PC-3 (cell line): ENCODE data around the gene PLPP6. TPM values are rescaled to one million over a fixed set of nuclear protein-coding genes. Genes with fewer than 3 reads are reported as not detected.

Experiments
- ATAC-seq: fragments of 200-7000 bp; cut with Tn5 transposase; 2 replicates; pipeline ENCODE4 v1.9.1; 2020; ENCODE audit warnings: mild to moderate bottlenecking, moderate library complexity
- BruUV-seq: library from RNA; stranded (reverse); fragments of 400-500 nt; replicated peaks from 2 replicates; lab custom pipeline; 2021; lab: Mats Ljungman, UMichigan
- CTCF ChIA-PET: fragments of 300-600 bp; sonication (Branson Sonifier 250); formaldehyde crosslinking; loops from one replicate; lab custom pipeline; 2022; ENCODE audit warnings: antibody characterized with exemption; lab: Charles Lee
- POLR2A ChIA-PET: fragments of 300-600 bp; sonication (Branson Sonifier 250); formaldehyde crosslinking; loops from one replicate; lab custom pipeline; 2022; ENCODE audit warnings: antibody characterized with exemption; ENCODE audit not compliant: unreplicated experiment; lab: Charles Lee
- DNase-seq: peaks from one replicate; pipeline ENCODE4 v3.0.0-alpha.2; 2015
- H2AFZ ChIP-seq: fragments of 300-600 bp; sonication (generic); 2 replicates; pipeline ENCODE4 v1.6.0; 2016; ENCODE audit warnings: antibody characterized with exemption, low read length
- H3F3A ChIP-seq: fragments of 300-600 bp; sonication (generic); one replicate; pipeline ENCODE4 v1.6.0; 2017; ENCODE audit warnings: antibody characterized with exemption, low read length, control low read depth, mild to moderate bottlenecking; ENCODE audit not compliant: unreplicated experiment
- H3K27ac ChIP-seq: fragments of 300-600 bp; sonication (generic); 2 replicates; pipeline ENCODE4 v1.5.1; 2016; ENCODE audit warnings: mild to moderate bottlenecking, low read length
- H3K27me3 ChIP-seq: fragments of 300-600 bp; sonication (generic); 2 replicates; pipeline ENCODE4 v1.6.1; 2016; ENCODE audit warnings: low read length, mixed read lengths
- H3K36me3 ChIP-seq: fragments of 300-600 bp; sonication (generic); 2 replicates; pipeline ENCODE4 v1.6.1; 2016; ENCODE audit warnings: low read depth, mixed run types, low read length, mixed read lengths
- H3K4me1 ChIP-seq: fragments of 300-600 bp; sonication (generic); 2 replicates; pipeline ENCODE4 v1.5.1; 2016; ENCODE audit warnings: low read length; ENCODE audit not compliant: insufficient read depth
- H3K4me2 ChIP-seq: fragments of 300-600 bp; sonication (generic); 2 replicates; pipeline ENCODE4 v1.6.0; 2016; ENCODE audit warnings: low read length
- H3K4me3 ChIP-seq: fragments of 300-600 bp; sonication (generic); 2 replicates; pipeline ENCODE4 v1.5.1; 2016; ENCODE audit warnings: mild to moderate bottlenecking, low read length, mixed read lengths
- H3K79me2 ChIP-seq: fragments of 300-600 bp; sonication (generic); 2 replicates; pipeline ENCODE4 v1.6.1; 2017; ENCODE audit warnings: low read length, mixed read lengths
- H3K9ac ChIP-seq: fragments of 300-600 bp; sonication (generic); 2 replicates; pipeline ENCODE4 v1.6.0; 2016; ENCODE audit warnings: mild to moderate bottlenecking, low read length
- H3K9me2 ChIP-seq: fragments of 300-600 bp; sonication (generic); replicated peaks from 2 replicates; pipeline ENCODE4 v1.6.1; 2016; ENCODE audit warnings: mixed run types, low read length, mixed read lengths
- H3K9me3 ChIP-seq: fragments of 300-600 bp; sonication (generic); 2 replicates; pipeline ENCODE4 v1.6.1; 2016; ENCODE audit warnings: low read length, mixed read lengths
- H4K20me1 ChIP-seq: fragments of 300-600 bp; sonication (generic); 2 replicates; pipeline ENCODE4 v1.6.1; 2016; ENCODE audit warnings: low read length, mixed read lengths
- EZH2 ChIP-seq: fragments of 300-600 bp; sonication (generic); IDR thresholded peaks from one replicate; pipeline ENCODE4 v1.6.1; 2017; ENCODE audit warnings: antibody characterized with exemption, mild to moderate bottlenecking, low read length; ENCODE audit not compliant: unreplicated experiment
- EZH2phosphoT487 ChIP-seq: fragments of 300-600 bp; sonication (generic); IDR thresholded peaks from 2 replicates; pipeline ENCODE4 v1.6.1; 2018; ENCODE audit warnings: mild to moderate bottlenecking, antibody characterized with exemption, low read length, borderline replicate concordance
- intact Hi-C: fragments of 100-400 bp; cut with micrococcal nuclease; formaldehyde crosslinking; loops from 2 replicates; pipeline ENCODE4 v1.9.0; 2023
- total RNA-seq: library from RNA; depleted of rRNA; stranded (reverse); fragments of >200 nt; gene quantifications from 2 replicates; pipeline ENCODE4 v1.2.3, GENCODE V29; 2014
- TF ChIP-seq, protein P1 (sequence below): fragments of 300-600 bp; sonication (generic); conservative IDR thresholded peaks from 2 replicates; pipeline ENCODE4 v1.5.1; 2017; ENCODE audit warnings: antibody characterized with exemption, low read depth, mild to moderate bottlenecking, low read length

PLPP6 gene
- total RNA-seq, 1 experiment from 2014 or later = 3.6 TPM

DNA sequence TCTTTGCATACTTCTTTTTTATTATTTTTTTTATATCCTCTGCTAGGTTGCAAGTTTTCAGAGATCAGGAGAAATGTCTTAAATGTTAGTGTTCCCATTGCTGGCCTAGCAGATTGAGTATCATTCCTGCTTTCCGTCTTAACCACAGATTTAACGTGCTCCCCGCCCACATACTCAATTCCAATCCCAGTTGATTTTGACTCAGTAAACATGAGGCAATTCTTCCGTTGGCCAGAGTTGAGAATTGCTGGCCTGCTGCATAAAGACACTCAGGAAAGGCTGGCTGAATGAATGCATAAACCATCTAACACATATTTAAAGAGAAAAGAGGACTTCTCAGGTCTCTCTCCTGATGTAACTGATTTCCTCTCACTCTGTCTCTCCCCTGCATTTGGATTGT is 46.8 kb upstream of the PLPP6 start:
- TF ChIP-seq EZH2phosphoT487 (no peak), EZH2 (no peak)
- TF ChIP-seq, protein P1, sequence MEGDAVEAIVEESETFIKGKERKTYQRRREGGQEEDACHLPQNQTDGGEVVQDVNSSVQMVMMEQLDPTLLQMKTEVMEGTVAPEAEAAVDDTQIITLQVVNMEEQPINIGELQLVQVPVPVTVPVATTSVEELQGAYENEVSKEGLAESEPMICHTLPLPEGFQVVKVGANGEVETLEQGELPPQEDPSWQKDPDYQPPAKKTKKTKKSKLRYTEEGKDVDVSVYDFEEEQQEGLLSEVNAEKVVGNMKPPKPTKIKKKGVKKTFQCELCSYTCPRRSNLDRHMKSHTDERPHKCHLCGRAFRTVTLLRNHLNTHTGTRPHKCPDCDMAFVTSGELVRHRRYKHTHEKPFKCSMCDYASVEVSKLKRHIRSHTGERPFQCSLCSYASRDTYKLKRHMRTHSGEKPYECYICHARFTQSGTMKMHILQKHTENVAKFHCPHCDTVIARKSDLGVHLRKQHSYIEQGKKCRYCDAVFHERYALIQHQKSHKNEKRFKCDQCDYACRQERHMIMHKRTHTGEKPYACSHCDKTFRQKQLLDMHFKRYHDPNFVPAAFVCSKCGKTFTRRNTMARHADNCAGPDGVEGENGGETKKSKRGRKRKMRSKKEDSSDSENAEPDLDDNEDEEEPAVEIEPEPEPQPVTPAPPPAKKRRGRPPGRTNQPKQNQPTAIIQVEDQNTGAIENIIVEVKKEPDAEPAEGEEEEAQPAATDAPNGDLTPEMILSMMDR = no peak
- H3K4me3 ChIP-seq = no peak overlapping the region
- no TSS peak for BruUV-seq
- POLR2A ChIA-PET = no interaction called here
- no peaks in the 10 kb centered on the region for H3K79me2 ChIP-seq
- H3K9me2 ChIP-seq = no peaks in the 10 kb centered on the region
- no peak overlapping the region for H3K9ac ChIP-seq
- H3K4me2 ChIP-seq = no peak overlapping the region
- no peaks in the 10 kb centered on the region for H3K9me3 ChIP-seq
- no peaks in the 10 kb centered on the region for H3K27me3 ChIP-seq
- ATAC-seq (no peak), DNase-seq (peak; percentile 4)
- CTCF ChIA-PET = interaction anchor here (1.4 kb wide), 1 partner anchor 11 kb away, joined by 3 read pairs; no protein-coding TSS in a partner anchor
- H3K4me1 ChIP-seq = no peaks in the 10 kb centered on the region
- no peaks in the 10 kb centered on the region for H3F3A ChIP-seq
- no peaks in the 10 kb centered on the region for H3K36me3 ChIP-seq
- intact Hi-C loops = no loop called here
- no peak overlapping the region for H3K27ac ChIP-seq
- no peak overlapping the region for H2AFZ ChIP-seq
- no peaks in the 10 kb centered on the region for H4K20me1 ChIP-seq

DNA sequence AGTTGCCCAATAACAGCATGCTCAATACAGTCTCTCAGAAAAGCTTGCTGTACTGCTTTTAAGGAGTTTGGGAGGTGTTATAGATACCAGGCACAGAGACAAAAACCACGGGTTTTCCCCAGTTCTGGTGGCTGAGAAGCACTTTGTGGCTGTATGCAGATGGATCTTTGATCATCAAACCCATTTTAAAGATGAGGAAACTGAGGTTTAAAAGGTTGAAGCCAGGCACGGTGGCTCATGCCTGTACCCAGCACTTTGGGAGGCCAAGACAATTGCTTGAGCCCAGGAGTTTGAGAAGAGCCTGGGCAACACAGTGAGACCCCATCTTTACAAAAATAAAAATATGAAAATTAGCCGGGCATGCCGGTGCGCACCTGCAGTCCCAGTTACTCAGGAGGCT is 46.3 kb upstream of the PLPP6 start:
- no peaks in the 10 kb centered on the region for H3K9me2 ChIP-seq
- DNase-seq = no peak
- intact Hi-C loops = no loop called here
- BruUV-seq = no TSS peak
- no peaks in the 10 kb centered on the region for H4K20me1 ChIP-seq
- H3K27ac ChIP-seq = no peak overlapping the region
- no peaks in the 10 kb centered on the region for H3K4me1 ChIP-seq
- H3F3A ChIP-seq = no peaks in the 10 kb centered on the region
- H3K9me3 ChIP-seq = no peaks in the 10 kb centered on the region
- no peaks in the 10 kb centered on the region for H3K36me3 ChIP-seq
- H3K4me3 ChIP-seq = no peak overlapping the region
- no peak for ATAC-seq
- POLR2A ChIA-PET = no interaction called here
- CTCF ChIA-PET = no interaction called here
- H3K9ac ChIP-seq = no peak overlapping the region
- no peaks in the 10 kb centered on the region for H3K27me3 ChIP-seq
- no peak overlapping the region for H3K4me2 ChIP-seq
- no peaks in the 10 kb centered on the region for H3K79me2 ChIP-seq
- TF ChIP-seq, protein P1 = no peak
- no peak for TF ChIP-seq EZH2
- TF ChIP-seq EZH2phosphoT487 = no peak
- H2AFZ ChIP-seq = no peak overlapping the region

DNA sequence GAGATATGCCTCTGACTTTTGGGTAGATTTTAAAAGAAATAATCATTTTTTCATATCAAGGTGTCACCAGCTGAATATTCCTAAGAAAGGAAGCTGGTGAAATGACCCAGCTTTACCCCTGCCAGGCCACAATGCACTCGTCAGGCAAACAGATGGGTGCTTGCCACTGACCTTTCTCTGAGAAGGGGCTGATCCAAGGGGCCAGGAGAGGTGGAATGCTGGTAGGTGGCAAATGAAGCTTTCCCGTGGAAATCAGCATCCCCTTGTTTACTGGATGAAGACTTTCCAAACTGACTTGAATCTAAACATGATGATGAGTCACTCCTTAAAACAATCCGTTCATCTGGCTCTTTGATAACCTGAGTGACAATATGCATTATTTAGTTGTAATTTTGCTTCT is 44.3 kb upstream of the PLPP6 start:
- CTCF ChIA-PET = no interaction called here
- H3K9me2 ChIP-seq = no peaks in the 10 kb centered on the region
- no peak for DNase-seq
- no peaks in the 10 kb centered on the region for H3K27me3 ChIP-seq
- no peak overlapping the region for H3K4me3 ChIP-seq
- no peaks in the 10 kb centered on the region for H3K4me1 ChIP-seq
- TF ChIP-seq EZH2phosphoT487 (no peak), EZH2 (no peak)
- TF ChIP-seq, protein P1 = no peak
- no peaks in the 10 kb centered on the region for H3K79me2 ChIP-seq
- no peak overlapping the region for H2AFZ ChIP-seq
- intact Hi-C loops = no loop called here
- no peak overlapping the region for H3K4me2 ChIP-seq
- H3K27ac ChIP-seq = no peak overlapping the region
- H3K36me3 ChIP-seq = no peaks in the 10 kb centered on the region
- BruUV-seq = no TSS peak
- no peaks in the 10 kb centered on the region for H3K9me3 ChIP-seq
- no peak overlapping the region for H3K9ac ChIP-seq
- POLR2A ChIA-PET = no interaction called here
- no peaks in the 10 kb centered on the region for H3F3A ChIP-seq
- ATAC-seq = no peak
- H4K20me1 ChIP-seq = no peaks in the 10 kb centered on the region
